Endodermal cell (in vitro differentiated cells): ENCODE measurements around the gene PLPPR2. TPM values are rescaled to one million over a fixed set of nuclear protein-coding genes. Genes with fewer than 3 reads are reported as not detected.

Experiments used
- DNase-seq: peaks from one replicate; pipeline ENCODE4 v3.0.0-alpha.2; 2017
- H3K27ac ChIP-seq: 2 replicates; pipeline ENCODE4 v1.5.1; 2013; ENCODE audit warnings: mild to moderate bottlenecking, low read depth, low read length, moderate library complexity
- H3K27me3 ChIP-seq: 2 replicates; pipeline ENCODE4 v1.6.1; 2013; ENCODE audit warnings: mild to moderate bottlenecking, low read length, moderate library complexity; ENCODE audit not compliant: insufficient read depth, control insufficient read depth, poor library complexity, severe bottlenecking
- H3K36me3 ChIP-seq: 2 replicates; pipeline ENCODE4 v1.7.0; 2013; ENCODE audit warnings: mild to moderate bottlenecking, low read length, moderate library complexity; ENCODE audit not compliant: control insufficient read depth, insufficient read depth
- H3K4me1 ChIP-seq: one replicate; pipeline ENCODE4 v1.7.0; 2013; ENCODE audit warnings: low read length; ENCODE audit not compliant: control insufficient read depth, insufficient read depth
- H3K4me3 ChIP-seq: 2 replicates; pipeline ENCODE4 v1.5.1; 2013; ENCODE audit warnings: mild to moderate bottlenecking, low read length, moderate library complexity
- H3K9ac ChIP-seq: 2 replicates; pipeline ENCODE4 v1.6.1; 2013; ENCODE audit warnings: mild to moderate bottlenecking, low read length, moderate library complexity; ENCODE audit not compliant: poor library complexity, severe bottlenecking; ENCODE audit errors: extremely low read depth
- H3K9me3 ChIP-seq: 2 replicates; pipeline ENCODE4 v1.6.1; 2013; ENCODE audit warnings: mild to moderate bottlenecking, low read length, moderate library complexity; ENCODE audit not compliant: control insufficient read depth
- H3K27ac Mint-ChIP-seq: 2 replicates; pipeline ENCODE4 v1.8.0; 2020; ENCODE audit warnings: mixed read lengths
- H3K27me3 Mint-ChIP-seq: 2 replicates; pipeline ENCODE4 v1.8.0; 2021; ENCODE audit warnings: mild to moderate bottlenecking, mixed read lengths; ENCODE audit not compliant: insufficient read depth
- H3K36me3 Mint-ChIP-seq: 2 replicates; pipeline ENCODE4 v1.8.0; 2020; ENCODE audit warnings: low read depth, mixed read lengths
- H3K4me1 Mint-ChIP-seq: 2 replicates; pipeline ENCODE4 v1.8.0; 2020; ENCODE audit warnings: mixed read lengths
- H3K4me3 Mint-ChIP-seq: 2 replicates; pipeline ENCODE4 v1.8.0; 2020; ENCODE audit warnings: mild to moderate bottlenecking, moderate library complexity, mixed read lengths
- H3K9me3 Mint-ChIP-seq: 2 replicates; pipeline ENCODE4 v1.8.0; 2020; ENCODE audit warnings: mild to moderate bottlenecking, mixed read lengths
- WGBS, 2 experiments: methylation state at CpG; one replicate each; pipeline versions ENCODE4 v1.1.5 to v1.1.7; 2013; ENCODE audit warnings: missing lambda C conversion rate in 2 of 2, mixed read lengths in 1 of 2; ENCODE audit not compliant: insufficient coverage in 1 of 2, insufficient read length in 1 of 2; 5-methylcytosine and 5-hydroxymethylcytosine counted together
- total RNA-seq, 2 donors: library from RNA; stranded (reverse); fragmentation: NEBNext Ultra II Directional in 1 of 2; extraction: Animal tissue kit (Norgen Biotek cat#: 25700) in 1 of 2; gene quantifications; 2 replicates in 1 of 2; 3 replicates in 1 of 2; pipeline ENCODE4 v1.2.1, GENCODE V29; 2021
- TF ChIP-seq, protein P1 (sequence below): fragments of 200-600 bp; sonication (generic); conservative IDR thresholded peaks from 2 replicates; pipeline ENCODE4 v1.5.0; 2021; ENCODE audit warnings: antibody characterized with exemption, mild to moderate bottlenecking

PLPPR2 gene
- total RNA-seq, 2 donors from 2014 or later: 3.1 to 6.8 TPM

DNA sequence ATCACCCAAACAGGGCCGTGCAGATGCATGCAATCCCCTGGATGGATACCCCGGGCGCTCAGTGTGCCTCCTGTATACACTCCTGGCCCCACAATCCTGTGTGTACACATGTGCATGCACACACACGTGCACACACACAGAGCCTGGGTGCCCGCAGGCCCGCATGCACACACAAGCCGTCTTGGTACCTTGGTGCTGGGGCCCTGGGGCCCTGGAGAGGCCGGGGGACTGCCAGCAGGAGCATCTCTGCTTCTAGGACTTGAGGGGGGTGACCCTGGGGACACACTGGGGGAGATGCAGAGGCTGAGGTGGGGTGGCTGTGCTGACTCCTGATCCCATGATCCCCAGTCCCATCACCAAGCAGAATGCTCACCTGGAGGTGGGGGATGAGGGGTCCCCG, 44.4 kb downstream of the PLPPR2 start:
- peaks cover 4% of the 10 kb centered on the region for H3K4me1 Mint-ChIP-seq
- H3K9ac ChIP-seq: no peak overlapping the region
- H3K36me3 Mint-ChIP-seq: peaks cover 53% of the 10 kb centered on the region
- H3K27me3 ChIP-seq: no peaks in the 10 kb centered on the region
- no peak overlapping the region for H3K27ac Mint-ChIP-seq
- no peak for DNase-seq
- TF ChIP-seq, protein P1, sequence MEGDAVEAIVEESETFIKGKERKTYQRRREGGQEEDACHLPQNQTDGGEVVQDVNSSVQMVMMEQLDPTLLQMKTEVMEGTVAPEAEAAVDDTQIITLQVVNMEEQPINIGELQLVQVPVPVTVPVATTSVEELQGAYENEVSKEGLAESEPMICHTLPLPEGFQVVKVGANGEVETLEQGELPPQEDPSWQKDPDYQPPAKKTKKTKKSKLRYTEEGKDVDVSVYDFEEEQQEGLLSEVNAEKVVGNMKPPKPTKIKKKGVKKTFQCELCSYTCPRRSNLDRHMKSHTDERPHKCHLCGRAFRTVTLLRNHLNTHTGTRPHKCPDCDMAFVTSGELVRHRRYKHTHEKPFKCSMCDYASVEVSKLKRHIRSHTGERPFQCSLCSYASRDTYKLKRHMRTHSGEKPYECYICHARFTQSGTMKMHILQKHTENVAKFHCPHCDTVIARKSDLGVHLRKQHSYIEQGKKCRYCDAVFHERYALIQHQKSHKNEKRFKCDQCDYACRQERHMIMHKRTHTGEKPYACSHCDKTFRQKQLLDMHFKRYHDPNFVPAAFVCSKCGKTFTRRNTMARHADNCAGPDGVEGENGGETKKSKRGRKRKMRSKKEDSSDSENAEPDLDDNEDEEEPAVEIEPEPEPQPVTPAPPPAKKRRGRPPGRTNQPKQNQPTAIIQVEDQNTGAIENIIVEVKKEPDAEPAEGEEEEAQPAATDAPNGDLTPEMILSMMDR: no peak
- no peaks in the 10 kb centered on the region for H3K9me3 ChIP-seq
- 94 to 100% methylated on average over 7 to 9 of the region's 9 CpGs for WGBS, 2 experiments
- no peaks in the 10 kb centered on the region for H3K9me3 Mint-ChIP-seq
- H3K4me1 ChIP-seq: no peaks in the 10 kb centered on the region
- no peak overlapping the region for H3K4me3 Mint-ChIP-seq
- H3K36me3 ChIP-seq: peaks cover 4% of the 10 kb centered on the region
- H3K4me3 ChIP-seq: no peak overlapping the region
- no peaks in the 10 kb centered on the region for H3K27me3 Mint-ChIP-seq
- H3K27ac ChIP-seq: no peak overlapping the region

DNA sequence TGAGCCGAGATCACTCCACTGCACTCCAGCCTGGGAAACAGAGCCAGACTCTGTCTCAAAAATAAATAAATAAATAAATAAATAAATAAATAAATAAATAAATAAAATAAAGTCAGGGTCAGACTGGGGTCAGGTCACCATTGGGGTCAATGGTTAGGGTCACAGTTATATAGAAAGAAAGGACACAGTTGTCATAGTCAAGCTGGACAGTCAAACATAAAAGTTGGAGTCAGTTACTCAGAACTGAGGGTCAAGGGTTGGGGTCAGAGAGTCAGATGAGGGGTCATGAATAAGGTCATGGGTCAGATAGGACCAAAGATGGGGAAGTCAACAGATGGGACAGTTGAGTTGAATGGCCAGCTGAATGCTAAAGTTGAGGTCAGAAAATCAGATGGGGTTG, 45.6 kb downstream of the PLPPR2 start:
- no peak overlapping the region for H3K9ac ChIP-seq
- no peak overlapping the region for H3K27ac ChIP-seq
- Mint-ChIP-seq H3K4me3 (no peak overlapping the region), H3K4me1 (no peaks in the 10 kb centered on the region), H3K9me3 (no peaks in the 10 kb centered on the region), H3K27me3 (no peaks in the 10 kb centered on the region), H3K27ac (no peak overlapping the region), H3K36me3 (peaks cover 54% of the 10 kb centered on the region)
- peaks cover 4% of the 10 kb centered on the region for H3K36me3 ChIP-seq
- no peak for DNase-seq
- H3K9me3 ChIP-seq: no peaks in the 10 kb centered on the region
- H3K4me3 ChIP-seq: no peak overlapping the region
- no peaks in the 10 kb centered on the region for H3K4me1 ChIP-seq
- H3K27me3 ChIP-seq: no peaks in the 10 kb centered on the region
- WGBS, 2 experiments: 86% methylated on average over 1 of the region's 1 CpG; no CpG with 5 or more reads in 1 of the 2 experiments
- TF ChIP-seq, protein P1: no peak

DNA sequence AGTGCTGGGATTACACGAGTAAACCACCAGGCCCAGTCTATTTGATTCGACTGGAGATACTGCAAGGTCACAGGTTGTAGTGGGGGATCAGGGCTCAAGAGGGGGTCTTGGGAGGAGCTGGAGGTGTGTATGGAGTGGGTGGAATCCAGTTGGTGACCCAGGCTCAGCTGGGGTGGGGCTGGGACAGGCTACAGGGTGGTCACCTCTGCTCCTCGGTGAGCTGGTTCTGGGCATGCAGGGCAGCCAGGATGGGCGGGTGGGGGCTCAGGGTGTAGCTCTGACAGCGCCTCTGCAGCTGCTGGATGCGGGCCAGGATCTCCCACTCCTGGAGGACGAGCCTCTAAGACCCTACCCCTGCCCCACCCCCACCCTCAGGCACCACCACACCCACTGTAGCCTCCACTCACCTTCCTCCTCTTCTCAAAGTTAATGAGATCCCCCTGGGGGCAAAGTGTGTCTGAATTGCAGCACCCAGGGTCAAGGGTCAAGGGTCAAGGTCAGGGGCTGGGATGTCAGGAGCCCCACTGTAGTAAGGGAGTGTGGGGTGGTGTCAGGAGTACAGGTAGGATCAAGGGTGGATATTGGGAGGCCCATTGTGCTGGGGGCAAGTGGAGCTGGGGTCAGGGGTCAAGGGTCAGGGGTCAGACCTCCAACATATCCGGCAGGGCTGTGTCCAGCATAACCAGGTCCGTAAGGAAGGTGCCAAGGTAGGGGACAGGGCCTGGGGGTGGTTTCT, 46.7 kb downstream of the PLPPR2 start:
- peaks cover 50% of the 10 kb centered on the region for H3K36me3 Mint-ChIP-seq
- no peaks in the 10 kb centered on the region for H3K4me1 Mint-ChIP-seq
- H3K9ac ChIP-seq: no peak overlapping the region
- TF ChIP-seq, protein P1: no peak
- H3K27me3 ChIP-seq: no peaks in the 10 kb centered on the region
- H3K27ac Mint-ChIP-seq: no peak overlapping the region
- no peak overlapping the region for H3K4me3 Mint-ChIP-seq
- peaks cover 4% of the 10 kb centered on the region for H3K36me3 ChIP-seq
- no peaks in the 10 kb centered on the region for H3K9me3 Mint-ChIP-seq
- no peaks in the 10 kb centered on the region for H3K9me3 ChIP-seq
- DNase-seq: no peak
- no peaks in the 10 kb centered on the region for H3K27me3 Mint-ChIP-seq
- 97% methylated on average over 9 of the region's 9 CpGs; no CpG with 5 or more reads in 1 of the 2 experiments for WGBS, 2 experiments
- no peak overlapping the region for H3K4me3 ChIP-seq
- H3K27ac ChIP-seq: no peak overlapping the region
- no peaks in the 10 kb centered on the region for H3K4me1 ChIP-seq
